GM18520 (cell line): ENCODE data around the gene CLEC4G.
"Not testable (repeated sequence)": the region's sequence is repeated elsewhere in the genome, so short reads cannot be mapped to it uniquely, and the experiment has no call there.

ENCODE experiments used
- ATAC-seq: cut with Tn5 transposase; IDR thresholded peaks from one replicate; pipeline ENCODE4 v1.9.1; 2021; ENCODE audit not compliant: unreplicated experiment

The CLEC4G gene, protein sequence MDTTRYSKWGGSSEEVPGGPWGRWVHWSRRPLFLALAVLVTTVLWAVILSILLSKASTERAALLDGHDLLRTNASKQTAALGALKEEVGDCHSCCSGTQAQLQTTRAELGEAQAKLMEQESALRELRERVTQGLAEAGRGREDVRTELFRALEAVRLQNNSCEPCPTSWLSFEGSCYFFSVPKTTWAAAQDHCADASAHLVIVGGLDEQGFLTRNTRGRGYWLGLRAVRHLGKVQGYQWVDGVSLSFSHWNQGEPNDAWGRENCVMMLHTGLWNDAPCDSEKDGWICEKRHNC

DNA sequence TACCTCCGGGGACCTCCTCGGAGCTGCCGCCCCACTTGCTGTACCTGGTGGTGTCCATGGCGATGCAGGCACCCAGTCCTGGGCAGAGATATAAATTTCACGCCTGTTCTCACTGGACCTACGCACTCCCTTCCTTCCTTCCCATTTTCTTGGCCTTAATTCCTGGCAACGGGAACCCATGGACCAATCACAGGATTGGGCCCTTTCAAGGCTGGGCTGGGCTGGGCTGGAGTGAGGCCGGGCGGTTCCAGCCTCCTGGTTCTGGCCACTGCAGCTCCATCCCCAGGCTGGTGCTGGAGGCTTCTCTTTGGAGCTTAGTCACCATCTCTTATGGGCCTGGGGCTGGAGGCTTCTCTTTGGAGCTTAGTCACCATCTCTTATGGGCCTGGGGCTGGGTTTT is at the start of gene CLEC4G:
CLEC4G (minus strand) TSS at position 66 of the 400 bp plus-strand sequence; CDS start at position 58, 8 bp downstream.
- ATAC-seq: no peak

DNA sequence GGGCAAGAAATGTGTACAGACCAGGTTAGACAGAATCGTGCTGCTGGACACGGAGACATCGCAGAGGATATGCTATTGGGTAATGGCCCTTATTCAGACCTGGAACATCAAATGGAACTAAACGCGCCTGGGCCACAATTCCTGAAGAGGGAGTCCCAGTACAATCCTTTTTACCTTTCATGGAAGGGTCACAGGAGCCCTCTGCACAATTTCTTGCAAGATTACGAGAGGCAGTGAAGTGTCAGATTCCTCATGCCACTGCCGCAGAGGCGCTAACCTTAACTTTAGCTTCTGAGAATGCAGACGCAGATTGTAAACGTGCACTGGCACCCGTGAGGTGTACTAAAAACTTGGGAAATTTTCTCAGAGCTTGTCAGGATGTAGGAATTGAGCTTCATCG is 49.2 kb upstream of the CLEC4G start:
- no peak for ATAC-seq

DNA sequence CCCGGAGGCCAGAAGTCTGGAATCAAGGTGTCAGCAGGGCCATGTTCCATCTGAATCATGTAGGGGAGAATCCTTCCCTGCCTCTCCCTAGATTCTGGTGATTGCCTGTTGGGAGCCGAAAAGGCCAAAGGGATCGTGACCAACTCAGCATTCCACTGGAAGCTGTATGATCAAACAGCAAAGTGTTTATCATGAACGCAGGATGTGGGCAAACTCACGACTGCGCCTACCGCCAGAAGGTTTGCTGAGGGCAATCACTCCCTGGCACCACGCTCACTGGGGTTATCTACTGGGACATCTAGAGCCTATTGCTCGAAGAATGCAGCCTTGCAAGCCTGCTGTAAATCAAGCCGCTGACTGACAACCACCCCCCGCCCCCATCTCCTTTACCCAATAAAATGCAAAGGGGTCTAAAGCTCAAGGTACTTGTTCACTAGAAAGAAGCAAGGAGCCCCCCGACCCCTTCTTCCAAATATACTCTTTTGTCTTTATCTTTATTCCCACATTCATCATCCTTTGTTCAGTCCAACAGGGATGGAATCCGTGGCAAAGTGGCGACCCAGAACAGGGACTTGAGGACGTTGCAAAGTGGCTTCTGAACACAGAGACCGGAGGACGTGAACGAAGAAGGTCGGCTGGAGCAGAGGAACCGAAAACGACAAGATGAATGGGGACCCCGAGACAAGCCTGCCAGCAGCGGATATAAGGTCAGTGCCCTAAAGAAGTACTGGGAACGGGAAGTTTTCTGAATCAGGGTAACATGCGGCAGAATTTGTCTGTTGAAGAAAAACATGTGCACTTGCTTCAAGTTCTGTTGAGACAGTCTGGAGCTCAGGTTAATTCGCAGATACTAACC is 47.9 kb upstream of the CLEC4G start:
- no peak for ATAC-seq

DNA sequence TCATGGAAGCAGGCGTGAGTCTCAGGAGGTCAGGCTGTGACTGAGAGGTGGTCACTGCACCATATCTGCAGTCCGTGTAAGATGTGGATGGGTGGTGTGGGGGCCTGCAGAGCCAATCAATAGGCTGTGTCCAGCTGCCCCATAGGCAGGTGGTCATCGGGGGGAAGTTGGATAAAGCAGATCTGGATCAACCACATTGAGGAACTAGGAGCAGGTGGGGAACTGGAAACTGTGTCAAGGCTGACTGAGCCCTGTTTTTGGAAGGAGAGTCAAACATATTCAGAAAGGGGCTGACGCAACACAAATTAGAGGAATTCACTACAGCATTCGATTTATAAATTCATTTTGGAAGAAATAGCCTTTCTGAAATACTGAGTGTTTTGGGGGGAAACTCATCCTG is 46.2 kb upstream of the CLEC4G start:
- ATAC-seq: no peak

DNA sequence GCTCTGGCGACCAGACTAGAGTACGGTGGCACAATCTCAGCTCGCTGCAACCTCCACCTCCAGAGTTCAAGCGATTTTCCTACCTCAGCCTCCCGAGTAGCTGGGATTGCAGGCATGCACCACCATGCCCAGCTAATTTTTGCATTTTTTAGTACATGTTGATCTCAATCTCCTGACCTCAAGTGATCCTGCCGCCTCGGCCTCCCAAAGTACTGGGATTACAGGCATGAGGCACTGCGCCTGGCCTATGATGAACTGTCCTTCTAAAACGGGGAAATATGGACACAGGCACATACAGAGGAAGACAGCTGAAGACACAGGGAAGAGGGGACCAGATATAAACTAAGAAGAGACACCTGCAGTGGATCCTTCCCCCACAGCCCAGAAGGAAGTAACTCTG is 43.9 kb upstream of the CLEC4G start:
- ATAC-seq: no peak

DNA sequence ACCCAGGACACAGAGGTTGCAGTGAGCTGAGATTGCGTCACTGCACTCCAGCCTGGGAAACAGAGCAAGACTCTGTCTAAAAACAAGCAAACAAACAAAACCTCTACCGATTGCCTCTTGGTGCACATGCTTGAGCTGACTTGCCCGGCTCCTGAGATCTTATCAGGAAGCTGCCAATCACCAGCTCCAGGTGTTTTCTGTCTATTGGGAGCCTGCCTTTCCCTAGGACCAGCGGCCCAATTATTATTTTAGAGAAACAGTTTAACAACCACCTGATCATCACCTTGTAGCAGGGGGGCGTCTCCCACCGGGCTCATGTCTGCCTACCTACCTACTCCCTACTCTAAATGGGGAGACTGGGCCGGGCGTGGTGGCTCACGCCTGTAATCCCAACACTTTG is 41.9 kb upstream of the CLEC4G start:
- ATAC-seq: no peak

DNA sequence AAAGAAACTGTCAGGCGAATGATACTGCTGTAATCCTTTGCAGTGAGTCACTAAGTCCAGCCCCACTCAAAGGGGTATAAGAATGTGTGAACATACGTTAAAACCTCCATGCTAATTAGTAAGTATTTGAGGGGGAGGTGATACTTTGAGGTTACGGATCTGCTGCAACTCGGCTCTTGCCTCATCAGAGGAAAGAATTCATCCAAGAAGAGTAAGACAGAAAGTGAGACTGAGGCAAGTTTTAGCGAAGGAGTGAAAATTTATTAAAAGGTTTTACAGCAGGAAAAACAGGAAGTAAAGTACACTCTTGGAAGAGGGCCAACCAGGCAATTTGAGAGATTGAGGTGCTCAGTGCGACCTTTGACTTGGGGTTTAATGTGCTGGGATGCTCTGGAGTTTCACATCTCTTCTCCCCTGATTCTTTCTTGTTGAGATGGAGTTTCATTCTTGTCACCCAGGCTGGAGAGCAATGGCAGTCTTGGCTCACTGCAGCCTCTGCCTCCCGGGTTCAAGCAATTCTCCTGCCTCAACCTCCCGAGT is 40.9 kb upstream of the CLEC4G start:
- no peak for ATAC-seq

DNA sequence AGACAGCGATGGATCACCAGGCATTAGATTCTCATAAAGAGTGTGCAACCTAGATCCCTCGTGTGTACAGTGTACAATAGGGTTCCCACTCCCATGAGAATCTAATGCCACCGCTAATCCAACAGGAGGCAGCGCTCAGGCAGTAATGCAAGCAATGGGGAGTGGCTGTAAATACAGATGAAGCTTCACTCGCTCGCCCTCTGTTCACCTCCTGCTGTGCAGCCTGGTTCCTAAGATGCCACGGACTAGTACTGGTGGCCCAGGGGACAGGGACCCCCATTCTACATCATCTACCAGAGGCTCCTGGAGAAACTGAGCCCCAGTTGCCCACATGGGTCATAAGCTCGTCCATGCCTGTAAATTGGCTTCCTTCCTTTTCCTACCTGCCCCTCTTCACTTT is 39.2 kb upstream of the CLEC4G start:
- no peak for ATAC-seq

DNA sequence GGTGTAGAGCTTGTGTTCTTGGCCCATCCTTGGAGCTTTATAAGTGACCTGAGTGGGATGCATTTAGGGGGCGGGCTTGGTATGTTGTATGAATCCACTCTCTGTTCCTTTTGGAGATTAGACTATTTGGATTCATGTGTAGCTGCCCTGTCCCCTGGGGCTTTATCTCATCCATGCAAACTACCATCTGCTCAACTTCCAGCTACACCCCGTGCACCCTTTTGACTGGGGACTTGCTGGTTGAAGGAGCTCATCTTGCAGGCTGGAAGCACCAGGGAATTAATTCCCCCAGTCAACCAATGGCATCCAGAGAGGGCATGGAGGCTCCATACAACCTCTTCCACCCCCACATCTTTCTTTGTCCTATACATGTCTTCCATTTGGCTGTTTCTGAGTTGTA is 37.3 kb upstream of the CLEC4G start:
- ATAC-seq: no peak

DNA sequence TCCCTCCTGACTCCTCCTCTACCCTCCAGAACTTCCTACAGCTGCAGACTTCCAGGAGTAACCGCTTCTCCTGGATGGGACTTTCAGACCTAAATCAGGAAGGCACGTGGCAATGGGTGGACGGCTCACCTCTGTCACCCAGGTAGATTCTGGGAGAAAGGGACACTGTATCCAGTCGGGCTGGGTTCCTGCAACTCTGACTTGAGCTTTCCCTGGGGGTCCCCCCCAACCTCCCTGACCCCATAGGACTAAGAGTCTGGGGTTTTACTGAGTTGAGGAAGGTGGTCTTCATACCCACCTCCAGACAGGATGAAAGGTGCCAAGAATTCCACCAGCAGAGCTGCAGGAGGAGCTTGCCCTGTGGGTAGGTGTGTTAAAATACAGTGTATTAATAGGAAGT is 35.6 kb upstream of the CLEC4G start:
- ATAC-seq: no peak

DNA sequence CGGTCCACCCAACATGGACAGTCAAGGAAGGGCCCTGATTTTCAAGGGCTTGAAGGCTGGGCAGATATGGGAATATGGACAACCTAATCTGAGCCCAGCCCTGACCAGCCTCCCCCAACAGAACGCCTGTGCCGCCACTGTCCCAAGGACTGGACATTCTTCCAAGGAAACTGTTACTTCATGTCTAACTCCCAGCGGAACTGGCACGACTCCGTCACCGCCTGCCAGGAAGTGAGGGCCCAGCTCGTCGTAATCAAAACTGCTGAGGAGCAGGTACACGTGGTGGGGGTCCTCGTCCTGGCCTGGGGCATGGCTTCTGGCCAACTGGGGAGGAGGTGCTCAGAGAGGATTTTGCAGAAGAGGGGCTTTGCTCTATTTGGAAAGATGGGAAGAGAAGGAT is 34.6 kb upstream of the CLEC4G start:
- no peak for ATAC-seq

DNA sequence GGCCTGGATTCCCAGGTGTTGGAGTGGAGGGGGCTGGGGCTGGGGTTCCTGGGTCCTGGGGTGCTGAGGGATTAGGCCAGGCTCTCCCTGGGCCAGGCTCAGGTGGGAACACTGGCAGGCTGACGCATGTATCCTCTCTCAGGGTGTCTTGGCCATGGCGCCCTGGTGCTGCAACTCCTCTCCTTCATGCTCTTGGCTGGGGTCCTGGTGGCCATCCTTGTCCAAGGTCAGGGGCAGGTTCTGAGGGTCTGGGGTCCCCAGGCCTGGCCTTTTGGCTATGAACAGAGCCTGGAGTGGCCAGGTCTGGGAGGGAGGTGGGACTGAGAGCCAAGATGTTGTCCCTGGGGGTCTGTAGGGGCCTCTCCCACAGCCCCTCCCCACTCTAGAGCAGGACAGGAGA is 33.1 kb upstream of the CLEC4G start:
- not testable (repeated sequence) for ATAC-seq

DNA sequence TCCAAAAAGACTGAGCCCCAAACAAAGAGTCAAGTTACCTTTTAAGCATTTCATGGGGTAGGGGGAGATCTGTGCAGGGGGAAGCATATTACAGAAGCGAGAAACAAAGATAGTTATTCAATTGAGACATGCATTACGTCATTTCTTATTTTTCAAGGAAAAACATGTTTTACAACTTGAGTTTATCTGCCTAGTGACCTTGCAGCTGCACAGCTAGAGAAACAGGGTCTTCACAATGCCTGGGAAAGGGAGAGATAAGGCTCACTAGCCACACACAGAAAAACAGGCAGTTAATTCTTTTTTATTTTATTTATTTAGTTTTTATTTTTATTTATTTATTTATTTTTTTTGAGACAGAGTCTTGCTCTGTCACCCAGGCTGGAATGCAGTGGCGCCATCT is 32.2 kb upstream of the CLEC4G start:
- not testable (repeated sequence) for ATAC-seq

DNA sequence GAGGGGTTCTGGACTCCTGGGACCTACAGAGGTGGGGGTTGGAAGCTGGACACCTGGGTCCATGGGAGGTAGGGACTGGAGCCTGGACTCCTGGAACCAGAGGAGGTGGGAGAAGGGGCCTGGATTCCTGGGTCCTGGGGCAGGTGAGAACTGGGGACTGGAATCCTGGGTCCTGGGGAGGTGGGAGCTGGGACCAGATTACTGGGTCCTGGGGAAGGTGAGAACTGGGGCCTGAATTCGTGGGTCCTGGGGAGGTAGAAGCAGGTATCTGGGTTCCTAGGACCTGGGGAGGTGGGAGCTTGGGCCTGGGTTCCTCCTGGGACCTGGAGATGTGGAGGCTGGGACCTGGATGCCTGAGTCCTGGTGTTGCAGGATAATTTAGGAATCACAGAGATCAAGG is 31.8 kb upstream of the CLEC4G start:
- ATAC-seq: no peak

DNA sequence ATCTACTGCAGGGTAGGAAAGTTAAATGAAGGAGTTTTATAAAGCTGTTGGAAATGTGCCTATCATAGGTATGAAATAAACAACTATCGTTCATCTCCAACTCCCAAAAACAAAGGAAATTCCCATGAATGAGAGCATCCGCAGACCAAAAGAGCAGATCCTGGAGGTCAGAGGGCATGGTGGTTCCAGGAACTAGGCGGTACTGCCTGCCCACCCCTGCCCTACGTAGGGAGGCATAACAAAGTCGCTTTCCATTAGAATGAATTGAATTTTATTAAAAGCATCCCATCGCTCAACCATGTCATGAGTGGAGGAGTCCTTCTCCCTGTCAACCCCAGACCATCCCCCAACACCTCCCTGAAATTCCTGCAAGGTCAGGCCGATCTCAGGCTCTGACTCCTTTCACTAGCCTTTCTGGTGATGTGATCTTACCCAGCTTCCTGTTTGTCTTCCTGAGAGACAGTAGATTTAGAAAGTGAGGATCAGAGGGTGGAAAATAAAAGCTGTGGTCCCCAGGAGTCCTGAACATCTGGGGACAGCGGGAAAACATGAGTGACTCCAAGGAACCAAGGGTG is 30.9 kb upstream of the CLEC4G start, which contains the start of gene CLEC4M:
CLEC4M (plus strand) TSS at position 525 of the 575 bp plus-strand sequence; CDS start at position 549, 24 bp downstream.
- no peak for ATAC-seq

DNA sequence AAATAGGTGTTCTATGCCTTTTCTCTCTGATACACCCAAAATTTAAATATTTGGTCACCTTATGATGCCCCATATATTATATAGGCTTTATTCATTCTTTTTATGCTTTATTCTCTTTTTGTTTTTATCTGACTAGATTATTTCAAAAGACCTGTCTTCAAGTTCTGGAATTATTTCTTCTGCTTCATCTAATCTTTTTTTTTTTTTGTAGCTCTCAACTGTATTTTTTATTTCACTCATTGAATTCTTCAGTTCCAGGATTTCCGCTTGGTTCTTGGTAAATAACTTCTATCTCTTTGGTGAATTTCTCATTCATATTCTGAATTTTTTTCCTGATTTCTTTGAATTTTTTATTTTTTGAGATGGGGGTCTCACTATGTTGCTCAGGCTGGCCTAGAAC is 27.2 kb upstream of the CLEC4G start:
- ATAC-seq: no peak

DNA sequence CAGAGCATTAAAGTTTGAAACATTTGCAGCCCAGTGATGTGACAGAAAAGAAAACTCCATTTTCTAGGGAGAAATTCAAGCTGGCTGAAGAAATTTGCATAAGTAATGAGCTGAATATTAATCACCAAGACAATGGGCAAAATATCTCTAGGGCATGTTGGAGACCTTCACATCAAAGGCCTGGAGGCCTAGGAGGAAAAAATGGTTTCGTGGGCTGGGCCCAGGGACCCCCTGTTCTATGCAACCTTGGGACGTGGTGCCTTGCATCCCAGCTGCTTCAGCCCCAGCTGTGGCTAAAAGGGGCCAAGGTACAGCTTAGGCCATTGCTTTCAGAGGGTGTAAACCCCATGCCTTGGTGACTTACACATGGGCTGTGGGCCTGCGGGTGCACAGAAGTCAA is 25.4 kb upstream of the CLEC4G start:
- no peak for ATAC-seq

DNA sequence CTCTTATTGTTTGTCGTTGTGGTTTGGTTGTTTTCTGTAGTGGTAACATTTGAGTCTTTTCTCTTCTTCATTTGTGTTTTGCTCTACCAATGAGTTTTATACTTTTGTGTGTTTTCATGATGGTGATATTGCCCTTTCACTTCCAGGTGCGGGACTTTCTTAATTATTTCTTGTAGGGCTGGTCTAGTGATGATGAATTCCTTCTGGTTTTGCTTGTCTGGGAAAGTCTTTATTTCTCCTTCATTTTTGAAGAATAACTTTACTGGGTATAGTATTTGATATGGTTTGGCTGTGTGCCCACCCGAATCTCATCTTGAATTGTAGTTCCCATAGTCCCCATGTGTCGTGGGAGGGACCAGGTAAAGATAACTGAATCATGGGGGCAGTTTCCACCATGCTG is 24.3 kb upstream of the CLEC4G start:
- ATAC-seq: no peak

DNA sequence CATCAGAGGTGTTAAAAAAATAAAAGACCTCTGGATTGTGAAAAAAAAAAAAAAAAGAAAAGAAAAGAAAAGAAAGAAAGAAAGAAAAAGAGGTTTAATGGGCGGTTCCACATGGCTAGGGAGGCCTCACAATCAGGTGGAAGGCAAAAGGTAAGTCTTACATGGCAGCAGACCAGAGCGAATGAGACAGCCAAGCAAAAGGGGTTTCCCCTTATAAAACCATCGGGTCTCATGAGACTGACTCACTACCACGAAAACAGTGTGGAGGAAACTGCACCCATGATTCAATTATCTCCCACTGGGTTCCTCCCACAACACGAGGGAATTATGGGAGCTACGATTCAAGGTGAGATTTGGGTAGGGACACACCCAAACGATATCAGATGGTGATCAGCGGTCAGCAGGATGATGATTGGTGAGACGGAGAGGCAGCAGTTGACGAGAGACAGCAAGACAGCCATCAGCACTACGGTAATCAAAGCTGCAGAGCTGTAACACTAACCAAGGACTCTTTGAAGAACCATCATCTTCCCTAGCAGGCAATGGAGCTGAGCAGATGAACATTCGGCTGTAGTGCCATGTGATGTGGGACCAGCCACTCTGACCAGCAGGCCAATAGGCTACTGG is 19.4 kb upstream of the CLEC4G start:
- no peak for ATAC-seq

DNA sequence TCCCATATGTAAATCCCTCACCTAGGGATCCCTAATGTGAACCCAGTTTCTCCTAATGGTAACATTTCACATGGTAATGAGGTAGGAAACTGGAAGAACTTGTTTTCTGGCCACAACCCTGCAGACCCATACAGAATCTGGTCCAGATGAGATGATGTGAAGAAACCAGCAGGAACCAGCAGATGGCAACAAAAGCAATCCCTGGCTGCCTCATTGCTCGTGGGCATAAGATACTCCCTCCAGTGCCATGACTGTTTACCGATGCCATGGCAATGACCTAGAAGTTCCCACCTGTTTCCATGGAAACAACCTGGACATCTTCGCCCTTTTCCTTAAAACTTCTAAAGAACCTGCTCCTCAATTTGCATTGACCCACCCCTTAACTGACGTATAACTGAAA is 16.8 kb upstream of the CLEC4G start:
- ATAC-seq: no peak

DNA sequence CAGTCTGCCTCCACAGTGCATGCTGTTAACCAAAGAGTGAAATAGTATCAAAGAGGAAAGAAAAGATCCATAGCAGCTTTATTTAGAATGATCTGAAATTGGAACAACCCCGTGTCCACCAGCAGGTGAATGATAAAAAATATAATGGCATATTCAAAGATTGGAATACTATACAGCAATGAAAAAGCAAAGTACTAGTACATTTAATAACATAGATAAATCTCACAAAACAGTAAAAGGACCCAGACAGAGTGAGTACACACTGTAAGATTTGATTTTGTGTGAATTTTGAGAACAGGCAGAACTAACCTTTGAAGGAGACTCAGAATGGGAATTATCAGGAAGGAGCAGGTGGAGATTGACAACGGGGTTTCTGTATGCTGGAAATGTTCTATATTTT is 16.3 kb upstream of the CLEC4G start:
- no peak for ATAC-seq
